Measurements from ENCODE around the gene ATF7IP2.

ATF7IP2 gene

DNA sequence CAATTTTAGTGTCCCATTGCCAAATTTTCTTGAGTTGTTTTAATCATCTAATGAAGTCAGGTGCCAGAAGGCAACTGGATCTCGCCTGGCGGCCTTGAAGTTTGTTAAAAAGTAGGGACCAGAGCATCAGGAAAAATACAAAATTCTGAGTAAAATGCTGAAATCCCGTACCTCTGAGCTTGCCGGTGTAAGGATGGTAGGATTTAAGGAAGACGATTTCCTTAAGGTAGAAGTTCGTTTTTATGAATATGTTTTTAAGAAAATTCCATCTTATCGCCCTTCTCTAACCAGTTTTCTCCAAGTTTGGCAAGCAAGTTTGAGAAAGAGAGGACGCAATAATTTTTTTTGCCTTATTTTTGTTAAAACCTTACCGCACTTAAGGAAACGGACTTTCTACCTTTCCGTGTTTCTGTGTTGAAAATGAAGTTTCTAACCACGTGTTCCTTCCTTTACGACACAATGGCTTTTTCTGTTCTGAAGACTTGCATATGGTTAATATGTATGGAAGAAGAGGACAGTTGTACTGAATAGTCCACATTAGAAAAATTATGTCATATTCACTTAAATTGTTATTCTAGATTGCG lies 748 bp downstream of the ATF7IP2 start:
- Histone ChIP-seq H3K9me3 (ENCODE audit: insufficient read depth, low read length) (no peaks in the 10 kb centered on the region), H2AFZ (ENCODE audit: low read depth, low read length, severe bottlenecking) (peak overlapping the region; percentile 86), H3K27me3 (ENCODE audit: low read length) (no peaks in the 10 kb centered on the region), H3F3A (ENCODE audit: insufficient read depth) (0 out of 2 replicates have a peak, but pooled peaks cover 16% of the 10 kb centered on the region), H3K9me2 (replicated peaks; ENCODE audit: insufficient read depth, low read length) (no peaks in the 10 kb centered on the region), H3K79me2 (ENCODE audit: insufficient read depth, low read length) (peaks cover 38% of the 10 kb centered on the region), H3K36me3 (ENCODE audit: low read length) (peaks cover 7% of the 10 kb centered on the region), H3K9ac (ENCODE audit: low read length) (peak overlapping the region; percentile 75), H3K27ac (ENCODE audit: low read depth, low read length) (peak overlapping the region; percentile 51), H3K4me2 (ENCODE audit: low read depth, low read length, poor library complexity, severe bottlenecking) (peak overlapping the region; percentile 72), H3K4me3 (ENCODE audit: insufficient read depth, low read length, poor library complexity, severe bottlenecking) (peak overlapping the region; percentile 77), H4K20me1 (ENCODE audit: low read depth, low read length) (no peaks in the 10 kb centered on the region)
- no peak for TF ChIP-seq EZH2phosphoT487 (conservative IDR thresholded peaks at IDR 0.05; ENCODE audit: low read length)
- TF ChIP-seq, protein P1, sequence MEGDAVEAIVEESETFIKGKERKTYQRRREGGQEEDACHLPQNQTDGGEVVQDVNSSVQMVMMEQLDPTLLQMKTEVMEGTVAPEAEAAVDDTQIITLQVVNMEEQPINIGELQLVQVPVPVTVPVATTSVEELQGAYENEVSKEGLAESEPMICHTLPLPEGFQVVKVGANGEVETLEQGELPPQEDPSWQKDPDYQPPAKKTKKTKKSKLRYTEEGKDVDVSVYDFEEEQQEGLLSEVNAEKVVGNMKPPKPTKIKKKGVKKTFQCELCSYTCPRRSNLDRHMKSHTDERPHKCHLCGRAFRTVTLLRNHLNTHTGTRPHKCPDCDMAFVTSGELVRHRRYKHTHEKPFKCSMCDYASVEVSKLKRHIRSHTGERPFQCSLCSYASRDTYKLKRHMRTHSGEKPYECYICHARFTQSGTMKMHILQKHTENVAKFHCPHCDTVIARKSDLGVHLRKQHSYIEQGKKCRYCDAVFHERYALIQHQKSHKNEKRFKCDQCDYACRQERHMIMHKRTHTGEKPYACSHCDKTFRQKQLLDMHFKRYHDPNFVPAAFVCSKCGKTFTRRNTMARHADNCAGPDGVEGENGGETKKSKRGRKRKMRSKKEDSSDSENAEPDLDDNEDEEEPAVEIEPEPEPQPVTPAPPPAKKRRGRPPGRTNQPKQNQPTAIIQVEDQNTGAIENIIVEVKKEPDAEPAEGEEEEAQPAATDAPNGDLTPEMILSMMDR (IDR thresholded peaks at IDR 0.05; ENCODE audit: insufficient read depth, low read length, poor library complexity, severe bottlenecking), result no peak

GRCh38 chr16:10387188-10387617 lies 1.3 kb downstream of the ATF7IP2 start:
- Histone ChIP-seq H3K27me3 (ENCODE audit: low read length) (no peaks in the 10 kb centered on the region), H3K79me2 (ENCODE audit: insufficient read depth, low read length) (peaks cover 38% of the 10 kb centered on the region), H3K4me2 (ENCODE audit: low read depth, low read length, poor library complexity, severe bottlenecking) (peak overlapping the region; percentile 72), H3F3A (ENCODE audit: insufficient read depth) (0 out of 2 replicates have a peak, but pooled peaks cover 16% of the 10 kb centered on the region), H3K9me3 (ENCODE audit: insufficient read depth, low read length) (no peaks in the 10 kb centered on the region), H3K9ac (ENCODE audit: low read length) (peak overlapping the region; percentile 75), H3K4me3 (ENCODE audit: insufficient read depth, low read length, poor library complexity, severe bottlenecking) (peak overlapping the region; percentile 77), H3K9me2 (replicated peaks; ENCODE audit: insufficient read depth, low read length) (no peaks in the 10 kb centered on the region), H3K36me3 (ENCODE audit: low read length) (peaks cover 7% of the 10 kb centered on the region), H4K20me1 (ENCODE audit: low read depth, low read length) (no peaks in the 10 kb centered on the region), H2AFZ (ENCODE audit: low read depth, low read length, severe bottlenecking) (no peak overlapping the region), H3K27ac (ENCODE audit: low read depth, low read length) (no peak overlapping the region)
- TF ChIP-seq, protein P1 (IDR thresholded peaks at IDR 0.05; ENCODE audit: insufficient read depth, low read length, poor library complexity, severe bottlenecking), result no peak
- TF ChIP-seq EZH2phosphoT487 (conservative IDR thresholded peaks at IDR 0.05; ENCODE audit: low read length), result no peak

DNA sequence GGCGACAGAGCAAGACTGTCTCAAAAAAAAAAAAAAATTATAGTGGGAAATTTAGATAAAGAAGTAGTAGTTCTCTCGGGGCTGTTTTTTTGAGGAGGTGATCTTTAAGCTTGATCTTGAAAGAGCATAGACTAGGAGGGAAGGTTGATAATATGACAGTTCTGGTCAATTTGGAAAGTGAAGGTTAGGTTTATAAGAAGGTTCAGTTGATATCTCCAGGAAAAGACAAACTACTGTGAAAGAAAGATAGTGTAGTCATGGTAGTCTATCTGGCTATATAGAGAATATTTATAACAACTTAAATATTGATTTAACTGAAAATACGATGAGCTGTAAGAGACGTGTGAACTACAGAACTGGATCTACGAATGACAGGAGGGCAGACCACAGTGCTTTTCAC lies 3.1 kb downstream of the ATF7IP2 start:
- H2AFZ ChIP-seq (ENCODE audit: low read depth, low read length, severe bottlenecking), result no peak overlapping the region
- 0 out of 2 replicates have a peak, but pooled peaks cover 5% of the 10 kb centered on the region for H3F3A ChIP-seq (ENCODE audit: insufficient read depth)
- H3K4me2 ChIP-seq (ENCODE audit: low read depth, low read length, poor library complexity, severe bottlenecking), result no peak overlapping the region
- H3K9me2 ChIP-seq (replicated peaks; ENCODE audit: insufficient read depth, low read length), result no peaks in the 10 kb centered on the region
- H3K27me3 ChIP-seq (ENCODE audit: low read length), result no peaks in the 10 kb centered on the region
- no peak overlapping the region for H3K9ac ChIP-seq (ENCODE audit: low read length)
- no peaks in the 10 kb centered on the region for H4K20me1 ChIP-seq (ENCODE audit: low read depth, low read length)
- no peak overlapping the region for H3K4me3 ChIP-seq (ENCODE audit: insufficient read depth, low read length, poor library complexity, severe bottlenecking)
- peaks cover 38% of the 10 kb centered on the region for H3K79me2 ChIP-seq (ENCODE audit: insufficient read depth, low read length)
- TF ChIP-seq EZH2phosphoT487 (conservative IDR thresholded peaks at IDR 0.05; ENCODE audit: low read length), result no peak
- TF ChIP-seq, protein P1 (IDR thresholded peaks at IDR 0.05; ENCODE audit: insufficient read depth, low read length, poor library complexity, severe bottlenecking), result no peak
- peaks cover 7% of the 10 kb centered on the region for H3K36me3 ChIP-seq (ENCODE audit: low read length)
- H3K27ac ChIP-seq (ENCODE audit: low read depth, low read length), result no peak overlapping the region
- H3K9me3 ChIP-seq (ENCODE audit: insufficient read depth, low read length), result no peaks in the 10 kb centered on the region

All from SU-DHL-6 (cell line).